MM.1S (cell line): ENCODE results near the gene PRCC.

ENCODE experiments used
- EZH2 ChIP-seq: fragments of 300-600 bp; sonication (generic); optimal IDR thresholded peaks from 2 replicates; pipeline ENCODE3; 2017; ENCODE audit warnings: low read depth, mild to moderate bottlenecking, antibody characterized with exemption, low read length, mixed read lengths
- EZH2phosphoT487 ChIP-seq: fragments of 300-600 bp; sonication (generic); IDR thresholded peaks from 2 replicates; pipeline ENCODE4 v1.6.1; 2018; ENCODE audit warnings: antibody characterized with exemption, low read length
- TF ChIP-seq, protein P1 (sequence below): fragments of 300-600 bp; sonication (generic); IDR thresholded peaks from 2 replicates; pipeline ENCODE4 v1.5.1; 2016; ENCODE audit warnings: antibody characterized with exemption, low read length, mixed read lengths

DNA sequence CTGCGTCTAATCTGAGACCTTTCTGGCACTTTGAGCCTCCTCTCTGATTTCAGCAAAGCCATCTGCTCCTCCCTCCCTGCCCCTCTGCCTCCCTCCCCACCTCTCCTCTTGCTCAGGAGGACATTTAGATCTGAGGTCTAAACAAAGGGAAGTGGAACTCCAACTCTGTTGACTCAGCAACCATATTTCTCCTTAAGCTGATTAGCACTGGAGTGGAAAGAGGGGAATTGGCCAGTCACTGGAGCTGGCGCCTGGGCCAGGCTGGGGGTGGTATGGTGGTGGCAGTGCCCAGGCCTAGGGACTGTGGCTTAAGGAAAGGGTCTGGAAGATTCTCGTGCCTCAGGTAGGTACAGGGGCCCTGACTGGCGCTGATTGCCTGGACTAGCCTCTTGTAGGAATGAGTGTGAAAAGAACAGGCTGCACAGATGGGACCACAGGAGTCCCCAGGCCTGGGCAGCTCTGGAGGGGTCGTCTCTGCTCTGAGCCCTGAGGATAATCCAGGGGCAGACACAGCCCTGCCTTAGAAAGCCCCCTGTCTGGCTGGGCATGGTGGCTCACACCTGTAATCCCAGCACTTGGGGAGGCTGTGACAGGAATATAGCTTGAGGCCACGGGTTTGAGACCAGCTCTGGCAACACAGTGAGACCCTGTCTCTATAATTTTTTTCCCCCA lies 37.4 kb downstream of the PRCC start:
- TF ChIP-seq, protein P1, sequence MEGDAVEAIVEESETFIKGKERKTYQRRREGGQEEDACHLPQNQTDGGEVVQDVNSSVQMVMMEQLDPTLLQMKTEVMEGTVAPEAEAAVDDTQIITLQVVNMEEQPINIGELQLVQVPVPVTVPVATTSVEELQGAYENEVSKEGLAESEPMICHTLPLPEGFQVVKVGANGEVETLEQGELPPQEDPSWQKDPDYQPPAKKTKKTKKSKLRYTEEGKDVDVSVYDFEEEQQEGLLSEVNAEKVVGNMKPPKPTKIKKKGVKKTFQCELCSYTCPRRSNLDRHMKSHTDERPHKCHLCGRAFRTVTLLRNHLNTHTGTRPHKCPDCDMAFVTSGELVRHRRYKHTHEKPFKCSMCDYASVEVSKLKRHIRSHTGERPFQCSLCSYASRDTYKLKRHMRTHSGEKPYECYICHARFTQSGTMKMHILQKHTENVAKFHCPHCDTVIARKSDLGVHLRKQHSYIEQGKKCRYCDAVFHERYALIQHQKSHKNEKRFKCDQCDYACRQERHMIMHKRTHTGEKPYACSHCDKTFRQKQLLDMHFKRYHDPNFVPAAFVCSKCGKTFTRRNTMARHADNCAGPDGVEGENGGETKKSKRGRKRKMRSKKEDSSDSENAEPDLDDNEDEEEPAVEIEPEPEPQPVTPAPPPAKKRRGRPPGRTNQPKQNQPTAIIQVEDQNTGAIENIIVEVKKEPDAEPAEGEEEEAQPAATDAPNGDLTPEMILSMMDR: no peak
- no peak for TF ChIP-seq EZH2
- no peak for TF ChIP-seq EZH2phosphoT487
